ENCODE results near the gene PPARG.

The PPARG gene

GRCh38 chr3:12338595-12339546, 50.0 kb downstream of the PPARG start:
- Mint-ChIP-seq H3K27me3 (ENCODE audit: low read depth) (peaks cover 10% of the 10 kb centered on the region), H3K4me1 (ENCODE audit: low read depth) (peaks cover 10% of the 10 kb centered on the region), H3K4me3 (no peak overlapping the region), H3K27ac (no peak overlapping the region), H3K9me3 (no peaks in the 10 kb centered on the region), H3K36me3 (ENCODE audit: low read depth) (no peaks in the 10 kb centered on the region)

GRCh38 chr3:12339701-12340480, 51.0 kb downstream of the PPARG start:
- Mint-ChIP-seq H3K4me1 (ENCODE audit: low read depth) (peaks cover 10% of the 10 kb centered on the region), H3K27me3 (ENCODE audit: low read depth) (peaks cover 10% of the 10 kb centered on the region), H3K4me3 (no peak overlapping the region), H3K9me3 (no peaks in the 10 kb centered on the region), H3K36me3 (ENCODE audit: low read depth) (no peaks in the 10 kb centered on the region), H3K27ac (no peak overlapping the region)

GRCh38 chr3:12340506-12340905, 51.6 kb downstream of the PPARG start:
- H3K36me3 Mint-ChIP-seq (ENCODE audit: low read depth): no peaks in the 10 kb centered on the region
- no peak overlapping the region for H3K4me3 Mint-ChIP-seq
- H3K27ac Mint-ChIP-seq: no peak overlapping the region
- H3K4me1 Mint-ChIP-seq (ENCODE audit: low read depth): peaks cover 10% of the 10 kb centered on the region
- no peaks in the 10 kb centered on the region for H3K9me3 Mint-ChIP-seq
- peaks cover 11% of the 10 kb centered on the region for H3K27me3 Mint-ChIP-seq (ENCODE audit: low read depth)

GRCh38 chr3:12342151-12342550, 53.3 kb downstream of the PPARG start:
- Mint-ChIP-seq H3K9me3 (no peaks in the 10 kb centered on the region), H3K27me3 (ENCODE audit: low read depth) (peaks cover 16% of the 10 kb centered on the region)

GRCh38 chr3:12343047-12343501, 54.2 kb downstream of the PPARG start:
- Mint-ChIP-seq H3K9me3 (no peaks in the 10 kb centered on the region), H3K4me3 (no peak overlapping the region), H3K27ac (no peak overlapping the region), H3K4me1 (ENCODE audit: low read depth) (peaks cover 1% of the 10 kb centered on the region), H3K36me3 (ENCODE audit: low read depth) (no peaks in the 10 kb centered on the region), H3K27me3 (ENCODE audit: low read depth) (peaks cover 21% of the 10 kb centered on the region)

More at GRCh38 chr3:12342151-12342550, 53.3 kb downstream of the PPARG start:
- Mint-ChIP-seq H3K36me3 (ENCODE audit: low read depth) (no peaks in the 10 kb centered on the region), H3K4me1 (ENCODE audit: low read depth) (peaks cover 1% of the 10 kb centered on the region), H3K4me3 (no peak overlapping the region), H3K27ac (no peak overlapping the region)

GRCh38 chr3:12345141-12345561, 56.3 kb downstream of the PPARG start:
- peaks cover 1% of the 10 kb centered on the region for H3K4me1 Mint-ChIP-seq (ENCODE audit: low read depth)

GRCh38 chr3:12345584-12346494, 57.0 kb downstream of the PPARG start:
- H3K36me3 Mint-ChIP-seq (ENCODE audit: low read depth): no peaks in the 10 kb centered on the region
- no peak overlapping the region for H3K4me3 Mint-ChIP-seq
- H3K27me3 Mint-ChIP-seq (ENCODE audit: low read depth): peaks cover 28% of the 10 kb centered on the region
- no peaks in the 10 kb centered on the region for H3K9me3 Mint-ChIP-seq
- peaks cover 1% of the 10 kb centered on the region for H3K4me1 Mint-ChIP-seq (ENCODE audit: low read depth)
- no peak overlapping the region for H3K27ac Mint-ChIP-seq

More at GRCh38 chr3:12345141-12345561, 56.3 kb downstream of the PPARG start:
- no peaks in the 10 kb centered on the region for H3K9me3 Mint-ChIP-seq
- H3K36me3 Mint-ChIP-seq (ENCODE audit: low read depth): no peaks in the 10 kb centered on the region
- H3K4me3 Mint-ChIP-seq: no peak overlapping the region
- peaks cover 28% of the 10 kb centered on the region for H3K27me3 Mint-ChIP-seq (ENCODE audit: low read depth)
- H3K27ac Mint-ChIP-seq: no peak overlapping the region

GRCh38 chr3:12347301-12347700, 58.4 kb downstream of the PPARG start:
- no peak overlapping the region for H3K4me3 Mint-ChIP-seq
- H3K27ac Mint-ChIP-seq: no peak overlapping the region
- H3K9me3 Mint-ChIP-seq: no peaks in the 10 kb centered on the region
- no peaks in the 10 kb centered on the region for H3K36me3 Mint-ChIP-seq (ENCODE audit: low read depth)
- peaks cover 1% of the 10 kb centered on the region for H3K4me1 Mint-ChIP-seq (ENCODE audit: low read depth)
- peaks cover 35% of the 10 kb centered on the region for H3K27me3 Mint-ChIP-seq (ENCODE audit: low read depth)

GRCh38 chr3:12349895-12350811, 61.3 kb downstream of the PPARG start:
- Mint-ChIP-seq H3K4me3 (no peak overlapping the region), H3K36me3 (ENCODE audit: low read depth) (no peaks in the 10 kb centered on the region), H3K4me1 (ENCODE audit: low read depth) (peaks cover 1% of the 10 kb centered on the region), H3K9me3 (no peaks in the 10 kb centered on the region), H3K27me3 (ENCODE audit: low read depth) (peaks cover 27% of the 10 kb centered on the region), H3K27ac (no peak overlapping the region)

- Mint-ChIP-seq H3K9me3 (no peaks in the 10 kb centered on the region), H3K36me3 (ENCODE audit: low read depth) (no peaks in the 10 kb centered on the region), H3K27ac (no peak overlapping the region), H3K4me1 (ENCODE audit: low read depth) (no peaks in the 10 kb centered on the region), H3K27me3 (ENCODE audit: low read depth) (peaks cover 22% of the 10 kb centered on the region), H3K4me3 (no peak overlapping the region)
Measured at GRCh38 chr3:12351145-12351544, 62.3 kb downstream of the PPARG start.

GRCh38 chr3:12352253-12352652, 63.4 kb downstream of the PPARG start:
- Mint-ChIP-seq H3K4me3 (no peak overlapping the region), H3K36me3 (ENCODE audit: low read depth) (no peaks in the 10 kb centered on the region), H3K27ac (no peak overlapping the region), H3K9me3 (no peaks in the 10 kb centered on the region), H3K27me3 (ENCODE audit: low read depth) (peaks cover 21% of the 10 kb centered on the region), H3K4me1 (ENCODE audit: low read depth) (no peaks in the 10 kb centered on the region)

GRCh38 chr3:12352755-12353154, 63.9 kb downstream of the PPARG start:
- peaks cover 16% of the 10 kb centered on the region for H3K27me3 Mint-ChIP-seq (ENCODE audit: low read depth)
- no peak overlapping the region for H3K27ac Mint-ChIP-seq
- H3K4me3 Mint-ChIP-seq: no peak overlapping the region
- H3K9me3 Mint-ChIP-seq: no peaks in the 10 kb centered on the region
- H3K4me1 Mint-ChIP-seq (ENCODE audit: low read depth): no peaks in the 10 kb centered on the region
- no peaks in the 10 kb centered on the region for H3K36me3 Mint-ChIP-seq (ENCODE audit: low read depth)

GRCh38 chr3:12353796-12354525, 65.1 kb downstream of the PPARG start:
- Mint-ChIP-seq H3K4me3 (no peak overlapping the region), H3K9me3 (no peaks in the 10 kb centered on the region), H3K4me1 (ENCODE audit: low read depth) (no peaks in the 10 kb centered on the region), H3K27ac (no peak overlapping the region), H3K27me3 (ENCODE audit: low read depth) (peaks cover 9% of the 10 kb centered on the region), H3K36me3 (ENCODE audit: low read depth) (no peaks in the 10 kb centered on the region)

Data from T-helper 1 cell treated with Interleukin-12 subunit alpha and Interleukin-12 subunit beta and Interleukin-4 antibody, amounts not matched to agents 30 μg/mL and 1 μg/mL, for 36 hours (primary cell).